RWPE2 (cell line): ENCODE results near the gene UQCRC1.
A peak's percentile ranks its signal among the peaks of the same experiment; 100 is the strongest.

Experiments
- ATAC-seq: fragments of 200-7000 bp; cut with Tn5 transposase; 3 replicates; pipeline ENCODE4 v1.9.1; 2021; ENCODE audit warnings: low read depth
- DNase-seq: peaks from one replicate; pipeline ENCODE4 v3.0.0-alpha.2; 2020; ENCODE audit warnings: low spot score
- H3K27ac ChIP-seq: fragments of 450-650 bp; 2 replicates; pipeline ENCODE4 v1.5.1; 2017; ENCODE audit warnings: mild to moderate bottlenecking; ENCODE audit not compliant: poor library complexity, severe bottlenecking
- H3K27me3 ChIP-seq: fragments of 250-450 bp; sonication (Bioruptor Pico); 2 replicates; pipeline ENCODE4 v1.5.1; 2021; ENCODE audit warnings: mild to moderate bottlenecking, moderate library complexity; ENCODE audit not compliant: insufficient read depth, poor library complexity, severe bottlenecking
- H3K36me3 ChIP-seq: fragments of 250-450 bp; sonication (Bioruptor Pico); 2 replicates; pipeline ENCODE4 v1.5.1; 2020; ENCODE audit warnings: low read depth, mild to moderate bottlenecking, moderate library complexity
- H3K4me1 ChIP-seq: fragments of 250-450 bp; sonication (Bioruptor Pico); 2 replicates; pipeline ENCODE4 v1.5.1; 2021; ENCODE audit warnings: mild to moderate bottlenecking, moderate library complexity; ENCODE audit not compliant: insufficient read depth, poor library complexity, severe bottlenecking
- H3K4me3 ChIP-seq: fragments of 250-450 bp; sonication (Bioruptor Pico); 2 replicates; pipeline ENCODE4 v1.5.1; 2021; ENCODE audit warnings: mild to moderate bottlenecking, moderate library complexity; ENCODE audit not compliant: severe bottlenecking
- H3K9me3 ChIP-seq: fragments of 250-450 bp; sonication (Bioruptor Pico); 2 replicates; pipeline ENCODE4 v1.5.1; 2021; ENCODE audit warnings: mild to moderate bottlenecking, moderate library complexity; ENCODE audit not compliant: severe bottlenecking
- CTCF ChIP-seq: fragments of 450-650 bp; IDR thresholded peaks from one replicate; pipeline ENCODE4 v1.5.1; 2017; ENCODE audit warnings: mild to moderate bottlenecking, moderate library complexity; ENCODE audit not compliant: poor library complexity, severe bottlenecking

UQCRC1 gene

DNA sequence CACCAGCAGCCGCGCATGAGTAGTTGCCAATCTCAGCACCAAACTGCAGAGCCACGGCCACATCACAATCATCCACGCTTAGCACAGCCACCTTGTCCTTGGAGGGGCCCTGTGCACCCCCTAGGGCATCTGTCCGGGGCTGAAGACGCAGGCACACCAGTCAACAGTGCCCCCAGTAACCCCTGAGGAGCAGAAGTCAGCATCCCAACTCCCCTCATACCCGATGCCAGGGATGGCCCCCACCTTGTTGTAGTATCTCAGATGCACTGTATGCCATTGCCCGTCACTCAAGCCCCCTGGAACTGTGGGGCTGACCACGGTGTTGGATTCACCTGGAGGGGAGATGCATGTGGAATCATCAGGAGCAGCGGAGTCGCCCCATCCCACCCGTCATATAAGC lies 45.6 kb upstream of the UQCRC1 start:
- H3K4me3 ChIP-seq = no peak overlapping the region
- no peak for TF ChIP-seq CTCF
- DNase-seq (no peak), ATAC-seq (no peak)
- H3K36me3 ChIP-seq = no peaks in the 10 kb centered on the region
- H3K9me3 ChIP-seq = no peaks in the 10 kb centered on the region
- H3K27me3 ChIP-seq = no peaks in the 10 kb centered on the region
- H3K4me1 ChIP-seq = no peaks in the 10 kb centered on the region
- H3K27ac ChIP-seq = peak overlapping the region; percentile 27

DNA sequence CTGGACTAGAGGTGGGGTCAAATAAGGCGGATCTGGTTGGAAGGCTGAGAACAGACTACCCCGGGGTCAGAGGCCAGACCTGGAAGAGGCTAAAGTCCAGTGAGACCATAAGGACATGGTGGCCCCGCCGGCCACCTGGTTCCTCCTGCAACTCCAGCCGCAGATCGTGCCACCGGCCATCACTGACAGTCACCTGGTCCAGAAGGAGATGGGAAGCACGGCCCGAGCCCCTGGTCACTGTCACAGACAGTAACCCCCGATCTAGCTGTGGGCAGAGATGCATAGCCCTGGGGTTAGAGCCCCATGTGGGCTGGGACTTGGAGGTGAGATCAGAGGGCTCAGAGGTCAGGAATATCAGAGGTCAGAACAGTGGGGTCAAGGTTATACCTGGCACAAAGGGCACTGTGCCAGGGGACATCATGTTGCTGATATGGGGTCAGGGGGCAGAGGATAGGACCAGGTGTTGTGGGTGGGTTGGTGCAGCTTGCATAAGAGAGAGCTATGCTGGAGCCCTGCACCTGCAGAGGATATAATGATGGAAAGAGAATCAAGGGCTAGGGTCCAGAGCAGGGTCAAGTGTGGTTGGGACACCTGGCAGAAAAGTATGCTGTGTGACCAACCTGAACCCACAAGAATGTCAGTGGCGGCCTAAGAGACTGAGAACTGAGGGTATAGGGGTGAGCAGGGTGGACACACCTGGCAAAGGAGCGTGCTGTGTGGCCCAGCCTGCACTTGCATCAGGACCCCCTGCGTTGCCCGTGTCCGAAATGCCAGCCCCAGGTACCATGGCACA lies 43.7 kb upstream of the UQCRC1 start:
- no peaks in the 10 kb centered on the region for H3K36me3 ChIP-seq
- H3K4me3 ChIP-seq = no peak overlapping the region
- no peaks in the 10 kb centered on the region for H3K9me3 ChIP-seq
- DNase-seq (no peak), ATAC-seq (no peak)
- TF ChIP-seq CTCF = no peak
- no peaks in the 10 kb centered on the region for H3K4me1 ChIP-seq
- H3K27ac ChIP-seq = no peak overlapping the region
- no peaks in the 10 kb centered on the region for H3K27me3 ChIP-seq

GRCh38 chr3:48651771-48652170 lies 42.3 kb upstream of the UQCRC1 start:
- no peak for TF ChIP-seq CTCF
- ATAC-seq (no peak), DNase-seq (no peak)
- no peak overlapping the region for H3K4me3 ChIP-seq
- no peak overlapping the region for H3K27ac ChIP-seq
- no peaks in the 10 kb centered on the region for H3K9me3 ChIP-seq
- H3K36me3 ChIP-seq = no peaks in the 10 kb centered on the region
- no peaks in the 10 kb centered on the region for H3K4me1 ChIP-seq
- no peaks in the 10 kb centered on the region for H3K27me3 ChIP-seq

DNA sequence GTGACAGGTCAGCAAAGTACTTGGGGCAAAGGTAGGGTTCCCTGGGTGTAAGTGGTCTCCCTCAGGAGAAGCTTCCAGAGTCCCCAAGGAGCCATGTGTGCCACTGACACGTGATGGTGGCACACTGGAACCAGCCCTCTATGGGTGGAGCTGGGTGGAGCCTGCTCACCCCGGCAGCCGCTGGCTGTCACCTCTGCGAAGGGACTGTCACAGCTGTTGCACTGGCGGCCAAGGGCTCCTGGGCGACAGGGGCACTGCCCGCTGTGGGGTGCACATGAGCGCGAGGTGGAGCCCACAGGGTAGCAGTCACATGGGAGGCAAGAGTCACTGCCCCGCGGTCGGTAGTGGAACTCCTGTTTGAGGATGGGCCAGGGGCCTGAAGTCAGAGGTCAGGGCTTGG lies 41.3 kb upstream of the UQCRC1 start:
- Histone ChIP-seq H3K9me3 (no peaks in the 10 kb centered on the region), H3K4me3 (no peak overlapping the region), H3K36me3 (no peaks in the 10 kb centered on the region), H3K4me1 (no peaks in the 10 kb centered on the region), H3K27ac (no peak overlapping the region), H3K27me3 (no peaks in the 10 kb centered on the region)
- DNase-seq = no peak
- ATAC-seq = no peak
- no peak for TF ChIP-seq CTCF

- DNase-seq (no peak), ATAC-seq (no peak)
- TF ChIP-seq CTCF = no peak
- H3K4me1 ChIP-seq = no peaks in the 10 kb centered on the region
- H3K36me3 ChIP-seq = no peaks in the 10 kb centered on the region
- H3K4me3 ChIP-seq = no peak overlapping the region
- H3K27ac ChIP-seq = no peak overlapping the region
- no peaks in the 10 kb centered on the region for H3K9me3 ChIP-seq
- H3K27me3 ChIP-seq = no peaks in the 10 kb centered on the region
These were observed 38.9 kb upstream of the UQCRC1 start for GRCh38 chr3:48648188-48648850.
